ENCODE data around the gene FBXL16.

Gene FBXL16

DNA sequence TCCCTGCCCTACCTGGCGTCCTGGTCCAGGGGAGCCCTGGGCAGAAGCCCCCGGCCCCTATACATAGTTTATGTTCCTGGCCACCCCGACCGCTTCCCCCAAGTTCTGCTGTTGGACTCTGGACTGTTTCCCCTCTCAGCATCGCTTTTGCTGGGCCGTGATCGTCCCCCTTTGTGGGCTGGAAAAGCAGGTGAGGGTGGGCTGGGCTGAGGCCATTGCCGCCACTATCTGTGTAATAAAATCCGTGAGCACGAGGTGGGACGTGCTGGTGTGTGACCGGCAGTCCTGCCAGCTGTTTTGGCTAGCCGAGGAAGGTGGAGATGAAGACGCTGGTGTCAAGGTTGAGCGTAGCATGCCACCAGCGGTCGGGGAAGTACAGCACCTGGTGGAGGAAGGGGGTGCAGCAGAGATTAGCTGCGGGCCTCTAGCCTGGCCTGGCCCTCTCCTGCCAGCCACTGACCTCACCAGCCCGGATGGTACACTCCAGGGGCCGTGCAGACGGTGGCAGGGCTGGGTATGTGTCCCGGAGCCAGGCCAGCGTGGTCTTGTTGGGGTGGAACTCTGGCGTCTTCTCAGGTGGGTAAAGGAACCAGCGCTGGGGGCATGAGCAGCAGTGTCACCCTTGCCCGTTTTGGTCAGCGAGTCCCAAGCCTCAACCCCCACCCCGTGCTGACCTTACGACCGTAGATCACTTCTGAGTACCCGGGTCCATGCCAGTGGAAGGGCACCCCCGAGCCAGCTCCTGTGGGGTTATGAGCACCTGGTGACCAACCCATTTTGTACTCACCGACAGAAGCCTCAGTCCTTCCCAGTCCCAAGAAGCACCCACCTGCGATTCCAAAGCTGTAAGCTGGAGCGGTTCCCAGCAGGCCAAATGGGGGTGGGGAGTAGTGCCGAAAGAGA, 22.9 kb downstream of the FBXL16 start:
- Histone ChIP-seq H3K27me3 (ENCODE audit: insufficient read depth, low read length) (no peaks in the 10 kb centered on the region), H3K9me2 (ENCODE audit: low read depth, low read length) (no peaks in the 10 kb centered on the region), H3K9ac (ENCODE audit: low read length) (peak overlapping the region; percentile 82; the same call in 1 of the 2 replicates), H3F3A (ENCODE audit: insufficient read depth, low read length) (no peaks in the 10 kb centered on the region), H4K20me1 (ENCODE audit: insufficient read depth, low read length) (no peaks in the 10 kb centered on the region), H3K79me2 (ENCODE audit: insufficient read depth, low read length) (0 out of 2 replicates have a peak, but pooled peaks cover 8% of the 10 kb centered on the region), H3K4me2 (ENCODE audit: low read length) (peak overlapping the region; percentile 98), H3K36me3 (ENCODE audit: insufficient read depth, low read length) (peaks cover 38% of the 10 kb centered on the region), H3K4me1 (ENCODE audit: insufficient read depth, low read length, severe bottlenecking) (peaks cover 44% of the 10 kb centered on the region), H3K4me3 (ENCODE audit: low read depth, low read length, poor library complexity, severe bottlenecking) (peak overlapping the region; percentile 86), H2AFZ (ENCODE audit: low read length) (no peak overlapping the region), H3K9me3 (ENCODE audit: low read length) (no peaks in the 10 kb centered on the region), H3K27ac (ENCODE audit: low read depth, low read length, poor library complexity, severe bottlenecking) (no peak overlapping the region)
- TF ChIP-seq EZH2 (IDR thresholded peaks at IDR 0.05; ENCODE audit: borderline replicate concordance, low read length), result no peak
- TF ChIP-seq, protein P1, sequence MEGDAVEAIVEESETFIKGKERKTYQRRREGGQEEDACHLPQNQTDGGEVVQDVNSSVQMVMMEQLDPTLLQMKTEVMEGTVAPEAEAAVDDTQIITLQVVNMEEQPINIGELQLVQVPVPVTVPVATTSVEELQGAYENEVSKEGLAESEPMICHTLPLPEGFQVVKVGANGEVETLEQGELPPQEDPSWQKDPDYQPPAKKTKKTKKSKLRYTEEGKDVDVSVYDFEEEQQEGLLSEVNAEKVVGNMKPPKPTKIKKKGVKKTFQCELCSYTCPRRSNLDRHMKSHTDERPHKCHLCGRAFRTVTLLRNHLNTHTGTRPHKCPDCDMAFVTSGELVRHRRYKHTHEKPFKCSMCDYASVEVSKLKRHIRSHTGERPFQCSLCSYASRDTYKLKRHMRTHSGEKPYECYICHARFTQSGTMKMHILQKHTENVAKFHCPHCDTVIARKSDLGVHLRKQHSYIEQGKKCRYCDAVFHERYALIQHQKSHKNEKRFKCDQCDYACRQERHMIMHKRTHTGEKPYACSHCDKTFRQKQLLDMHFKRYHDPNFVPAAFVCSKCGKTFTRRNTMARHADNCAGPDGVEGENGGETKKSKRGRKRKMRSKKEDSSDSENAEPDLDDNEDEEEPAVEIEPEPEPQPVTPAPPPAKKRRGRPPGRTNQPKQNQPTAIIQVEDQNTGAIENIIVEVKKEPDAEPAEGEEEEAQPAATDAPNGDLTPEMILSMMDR (IDR thresholded peaks at IDR 0.05; ENCODE audit: low read length), result no peak

DNA sequence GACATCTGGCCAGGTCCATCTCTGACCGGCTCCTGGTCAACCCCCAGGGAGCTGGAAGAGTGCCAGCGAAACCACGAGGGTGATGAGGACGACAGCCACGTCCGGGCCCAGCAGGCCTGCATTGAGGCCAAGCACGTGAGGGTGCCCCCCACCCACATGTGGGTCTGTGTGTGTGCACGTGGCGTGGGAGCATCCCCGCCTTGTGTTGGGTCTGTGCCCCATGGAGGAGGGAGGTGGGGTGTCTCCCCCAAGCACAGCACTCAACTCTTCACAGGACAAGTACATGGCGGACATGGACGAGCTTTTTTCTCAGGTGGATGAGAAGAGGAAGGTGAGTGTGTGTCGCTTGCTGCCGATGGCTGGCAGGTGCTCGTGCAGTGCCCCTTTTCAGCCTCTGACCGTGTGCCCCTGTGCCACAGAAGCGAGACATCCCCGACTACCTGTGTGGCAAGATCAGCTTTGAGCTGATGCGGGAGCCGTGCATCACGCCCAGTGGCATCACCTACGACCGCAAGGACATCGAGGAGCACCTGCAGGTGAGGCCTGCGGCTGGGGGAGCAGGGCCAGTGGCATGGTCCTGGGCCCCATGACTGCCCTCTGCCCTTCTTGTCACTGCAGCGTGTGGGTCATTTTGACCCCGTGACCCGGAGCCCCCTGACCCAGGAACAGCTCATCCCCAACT, 23.7 kb downstream of the FBXL16 start:
- Histone ChIP-seq H3K9me2 (ENCODE audit: low read depth, low read length) (no peaks in the 10 kb centered on the region), H3K4me3 (ENCODE audit: low read depth, low read length, poor library complexity, severe bottlenecking) (peak overlapping the region; percentile 86), H3F3A (ENCODE audit: insufficient read depth, low read length) (no peaks in the 10 kb centered on the region), H2AFZ (ENCODE audit: low read length) (no peak overlapping the region), H3K79me2 (ENCODE audit: insufficient read depth, low read length) (0 out of 2 replicates have a peak, but pooled peaks cover 8% of the 10 kb centered on the region), H3K36me3 (ENCODE audit: insufficient read depth, low read length) (peaks cover 36% of the 10 kb centered on the region), H3K27me3 (ENCODE audit: insufficient read depth, low read length) (no peaks in the 10 kb centered on the region), H3K27ac (ENCODE audit: low read depth, low read length, poor library complexity, severe bottlenecking) (no peak overlapping the region), H3K4me1 (ENCODE audit: insufficient read depth, low read length, severe bottlenecking) (peaks cover 52% of the 10 kb centered on the region), H3K9me3 (ENCODE audit: low read length) (no peaks in the 10 kb centered on the region), H3K9ac (ENCODE audit: low read length) (peak overlapping the region; percentile 86; the same call in 1 of the 2 replicates), H3K4me2 (ENCODE audit: low read length) (peak overlapping the region; percentile 98), H4K20me1 (ENCODE audit: insufficient read depth, low read length) (no peaks in the 10 kb centered on the region)
- no peak for TF ChIP-seq EZH2 (IDR thresholded peaks at IDR 0.05; ENCODE audit: borderline replicate concordance, low read length)
- TF ChIP-seq, protein P1 (IDR thresholded peaks at IDR 0.05; ENCODE audit: low read length), result no peak

DNA sequence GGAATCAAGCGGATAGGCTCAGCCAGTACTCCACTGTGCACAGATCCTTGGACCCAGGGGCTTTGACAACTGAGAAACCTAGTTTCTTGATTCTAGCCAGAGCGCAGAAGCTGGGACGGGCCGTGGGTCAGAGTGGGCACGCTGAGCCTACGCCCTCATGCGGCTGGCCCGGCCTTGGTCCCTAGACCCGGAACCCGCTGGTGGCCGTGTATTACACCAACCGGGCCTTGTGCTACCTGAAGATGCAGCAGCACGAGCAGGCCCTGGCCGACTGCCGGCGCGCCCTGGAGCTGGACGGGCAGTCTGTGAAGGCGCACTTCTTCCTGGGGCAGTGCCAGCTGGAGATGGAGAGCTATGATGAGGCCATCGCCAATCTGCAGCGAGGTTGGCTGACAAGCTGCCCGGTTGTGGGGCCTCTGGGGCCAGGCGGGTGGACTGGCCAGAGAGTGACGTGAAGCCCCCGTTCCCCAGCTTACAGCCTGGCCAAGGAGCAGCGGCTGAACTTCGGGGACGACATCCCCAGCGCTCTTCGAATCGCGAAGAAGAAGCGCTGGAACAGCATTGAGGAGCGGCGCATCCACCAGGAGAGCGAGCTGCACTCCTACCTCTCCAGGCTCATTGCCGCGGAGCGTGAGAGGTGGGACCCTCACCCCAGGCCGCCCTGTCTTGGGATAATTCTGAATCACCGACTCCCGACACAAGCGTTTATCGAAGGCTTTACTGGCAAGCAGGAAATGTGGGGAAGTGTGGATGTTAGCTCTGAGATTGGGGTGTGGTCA, 24.4 kb downstream of the FBXL16 start:
- H3K9me3 ChIP-seq (ENCODE audit: low read length), result no peaks in the 10 kb centered on the region
- H3K27ac ChIP-seq (ENCODE audit: low read depth, low read length, poor library complexity, severe bottlenecking), result peak overlapping the region; percentile 55
- TF ChIP-seq, protein P1 (IDR thresholded peaks at IDR 0.05; ENCODE audit: low read length), result peak; percentile 26; the same call in 1 of the 2 replicates
- no peak for TF ChIP-seq EZH2 (IDR thresholded peaks at IDR 0.05; ENCODE audit: borderline replicate concordance, low read length)
- H3F3A ChIP-seq (ENCODE audit: insufficient read depth, low read length), result no peaks in the 10 kb centered on the region
- H3K79me2 ChIP-seq (ENCODE audit: insufficient read depth, low read length), result 0 out of 2 replicates have a peak, but pooled peaks cover 8% of the 10 kb centered on the region
- no peak overlapping the region for H2AFZ ChIP-seq (ENCODE audit: low read length)
- peak overlapping the region; percentile 86 for H3K4me3 ChIP-seq (ENCODE audit: low read depth, low read length, poor library complexity, severe bottlenecking)
- H3K4me2 ChIP-seq (ENCODE audit: low read length), result peak overlapping the region; percentile 98
- H3K9me2 ChIP-seq (ENCODE audit: low read depth, low read length), result no peaks in the 10 kb centered on the region
- peaks cover 29% of the 10 kb centered on the region for H3K36me3 ChIP-seq (ENCODE audit: insufficient read depth, low read length)
- H3K27me3 ChIP-seq (ENCODE audit: insufficient read depth, low read length), result no peaks in the 10 kb centered on the region
- H3K9ac ChIP-seq (ENCODE audit: low read length), result peak overlapping the region; percentile 86
- H4K20me1 ChIP-seq (ENCODE audit: insufficient read depth, low read length), result no peaks in the 10 kb centered on the region
- H3K4me1 ChIP-seq (ENCODE audit: insufficient read depth, low read length, severe bottlenecking), result peaks cover 56% of the 10 kb centered on the region

All from OCI-LY1 (cell line).